ENCODE results near the gene ASAP2.

ASAP2 gene

GRCh38 chr2:9310377-9310776 lies 103.8 kb downstream of the ASAP2 start:
- peak; percentile 39 for DNase-seq (ENCODE audit: extremely low read depth, low read depth)
- H3K4me3 ChIP-seq (replicated peaks; ENCODE audit: low read depth, low read length) = no peak overlapping the region
- no peak for TF ChIP-seq CTCF (IDR thresholded peaks at IDR 0.05; ENCODE audit: low read depth, low read length, missing control alignments)

GRCh38 chr2:9310798-9311197 lies 104.2 kb downstream of the ASAP2 start:
- no peak overlapping the region for H3K4me3 ChIP-seq (replicated peaks; ENCODE audit: low read depth, low read length)
- no peak for DNase-seq (ENCODE audit: extremely low read depth, low read depth)
- no peak for TF ChIP-seq CTCF (IDR thresholded peaks at IDR 0.05; ENCODE audit: low read depth, low read length, missing control alignments)

GRCh38 chr2:9311488-9311887 lies 104.9 kb downstream of the ASAP2 start:
- no peak overlapping the region for H3K4me3 ChIP-seq (replicated peaks; ENCODE audit: low read depth, low read length)
- DNase-seq (ENCODE audit: extremely low read depth, low read depth) = no peak

GRCh38 chr2:9312591-9312990 lies 106.0 kb downstream of the ASAP2 start:
- no peak for DNase-seq (ENCODE audit: extremely low read depth, low read depth)
- no peak for TF ChIP-seq CTCF (IDR thresholded peaks at IDR 0.05; ENCODE audit: low read depth, low read length, missing control alignments)
- no peak overlapping the region for H3K4me3 ChIP-seq (replicated peaks; ENCODE audit: low read depth, low read length)

More at GRCh38 chr2:9311488-9311887, 104.9 kb downstream of the ASAP2 start:
- no peak for TF ChIP-seq CTCF (IDR thresholded peaks at IDR 0.05; ENCODE audit: low read depth, low read length, missing control alignments)

GRCh38 chr2:9313443-9313842 lies 106.8 kb downstream of the ASAP2 start:
- DNase-seq (ENCODE audit: extremely low read depth, low read depth) = no peak
- H3K4me3 ChIP-seq (replicated peaks; ENCODE audit: low read depth, low read length) = no peak overlapping the region
- TF ChIP-seq CTCF (IDR thresholded peaks at IDR 0.05; ENCODE audit: low read depth, low read length, missing control alignments) = no peak

GRCh38 chr2:9315280-9315847 lies 108.8 kb downstream of the ASAP2 start:
- H3K4me3 ChIP-seq (replicated peaks; ENCODE audit: low read depth, low read length) = no peak overlapping the region
- no peak for TF ChIP-seq CTCF (IDR thresholded peaks at IDR 0.05; ENCODE audit: low read depth, low read length, missing control alignments)
- no peak for DNase-seq (ENCODE audit: extremely low read depth, low read depth)

- TF ChIP-seq CTCF (IDR thresholded peaks at IDR 0.05; ENCODE audit: low read depth, low read length, missing control alignments) = no peak
- DNase-seq (ENCODE audit: extremely low read depth, low read depth) = no peak
Measured at GRCh38 chr2:9317559-9317958, 110.9 kb downstream of the ASAP2 start.

More at GRCh38 chr2:9317559-9317958, 110.9 kb downstream of the ASAP2 start:
- H3K4me3 ChIP-seq (replicated peaks; ENCODE audit: low read depth, low read length) = no peak overlapping the region

All from HFF-Myc (cell line).